Stimulated activated naive CD8-positive, alpha-beta T cell treated with anti-CD3 and anti-CD28 coated beads, Interleukin-15, amount 100 ng/mL, for 72 hours (primary cell): ENCODE results near the gene CACNA2D1.
"Not testable (repeated sequence)": the region's sequence is repeated elsewhere in the genome, so short reads cannot be mapped to it uniquely, and the experiment has no call there.

Source experiments
- ATAC-seq: fragments of 150-1000 bp; cut with Tn5 transposase; 2 replicates; pipeline ENCODE4 v1.10.0; 2021; ENCODE audit warnings: mild to moderate bottlenecking, moderate library complexity
- DNase-seq, 2 donors: peaks; one replicate each; pipeline ENCODE4 v3.0.0; 2021 to 2022
- H3K27ac Mint-ChIP-seq, 2 donors: one replicate each; pipeline ENCODE4 v1.8.0; 2022; ENCODE audit warnings: mild to moderate bottlenecking in 2 of 2, mixed read lengths in 2 of 2, moderate library complexity in 2 of 2
- H3K27me3 Mint-ChIP-seq: one replicate; pipeline ENCODE4 v1.8.0; 2022; ENCODE audit warnings: mixed read lengths
- H3K4me1 Mint-ChIP-seq: one replicate; pipeline ENCODE4 v1.8.0; 2022; ENCODE audit warnings: mild to moderate bottlenecking, mixed read lengths
- H3K4me3 Mint-ChIP-seq, 2 donors: one replicate each; pipeline ENCODE4 v1.8.0; 2022; ENCODE audit warnings: mild to moderate bottlenecking in 2 of 2, mixed read lengths in 2 of 2, moderate library complexity in 1 of 2
- H3K9me3 Mint-ChIP-seq, 2 donors: one replicate each; pipeline ENCODE4 v1.8.0; 2022; ENCODE audit warnings: mixed read lengths in 2 of 2

The CACNA2D1 gene

GRCh38 chr7:82443036-82443546 lies 486 bp downstream of the CACNA2D1 start:
- Mint-ChIP-seq H3K4me1 (peaks cover 11% of the 10 kb centered on the region), H3K27ac (peak overlapping the region in 1 of 2 donors; percentile 74), H3K27me3 (peaks cover 44% of the 10 kb centered on the region), H3K4me3 (peak overlapping the region; percentile 50 to 75), H3K9me3 (no peaks in the 10 kb centered on the region)
- peak; percentile 47 for ATAC-seq
- DNase-seq, result peak; percentile 8 to 10

- Mint-ChIP-seq H3K4me1 (peaks cover 11% of the 10 kb centered on the region), H3K27ac (no peak overlapping the region), H3K4me3 (peak overlapping the region; percentile 45 to 68), H3K27me3 (peaks cover 39% of the 10 kb centered on the region), H3K9me3 (no peaks in the 10 kb centered on the region)
- peak in 1 of 2 donors; percentile 0 for DNase-seq
- ATAC-seq, result no peak
Observed at GRCh38 chr7:82442492-82443035, 1.0 kb downstream of the CACNA2D1 start.

- no peak for ATAC-seq
- peak overlapping the region in 1 of 2 donors; percentile 45 for H3K4me3 Mint-ChIP-seq
- DNase-seq, result no peak
- H3K27me3 Mint-ChIP-seq, result peaks cover 36% of the 10 kb centered on the region
- no peak overlapping the region for H3K27ac Mint-ChIP-seq
- H3K4me1 Mint-ChIP-seq, result peaks cover 11% of the 10 kb centered on the region
- H3K9me3 Mint-ChIP-seq, result no peaks in the 10 kb centered on the region
Observed at GRCh38 chr7:82441669-82442478, 1.7 kb downstream of the CACNA2D1 start.

- peaks cover 18% of the 10 kb centered on the region for H3K27me3 Mint-ChIP-seq
- DNase-seq (no peak), ATAC-seq (no peak)
- H3K27ac Mint-ChIP-seq, result no peak overlapping the region
- no peak overlapping the region for H3K4me3 Mint-ChIP-seq
- H3K9me3 Mint-ChIP-seq, result no peaks in the 10 kb centered on the region
- peaks cover 5% of the 10 kb centered on the region for H3K4me1 Mint-ChIP-seq
Observed at GRCh38 chr7:82438521-82438920, 5.1 kb downstream of the CACNA2D1 start.

- H3K4me3 Mint-ChIP-seq, result no peak overlapping the region
- no peaks in the 10 kb centered on the region for H3K4me1 Mint-ChIP-seq
- ATAC-seq, result no peak
- H3K27me3 Mint-ChIP-seq, result no peaks in the 10 kb centered on the region
- no peak for DNase-seq
- H3K27ac Mint-ChIP-seq, result no peak overlapping the region
- no peaks in the 10 kb centered on the region for H3K9me3 Mint-ChIP-seq
Observed at GRCh38 chr7:82435769-82436168, 7.8 kb downstream of the CACNA2D1 start.

- H3K27ac Mint-ChIP-seq, result no peak overlapping the region
- DNase-seq, result no peak
- ATAC-seq, result no peak
- no peaks in the 10 kb centered on the region for H3K9me3 Mint-ChIP-seq
- no peaks in the 10 kb centered on the region for H3K4me1 Mint-ChIP-seq
- H3K27me3 Mint-ChIP-seq, result no peaks in the 10 kb centered on the region
- H3K4me3 Mint-ChIP-seq, result no peak overlapping the region
Observed at GRCh38 chr7:82434275-82435022, 9.1 kb downstream of the CACNA2D1 start.

- Mint-ChIP-seq H3K4me3 (no peak overlapping the region), H3K4me1 (no peaks in the 10 kb centered on the region), H3K9me3 (no peaks in the 10 kb centered on the region), H3K27ac (no peak overlapping the region), H3K27me3 (no peaks in the 10 kb centered on the region)
- ATAC-seq, result no peak
- DNase-seq, result no peak
Observed at GRCh38 chr7:82433507-82433906, 10.1 kb downstream of the CACNA2D1 start.

- not testable (repeated sequence) for DNase-seq, H3K27me3 Mint-ChIP-seq, H3K4me3 Mint-ChIP-seq
Observed at GRCh38 chr7:82432743-82433142, 10.8 kb downstream of the CACNA2D1 start.

GRCh38 chr7:82430500-82431465 lies 12.8 kb downstream of the CACNA2D1 start:
- no peak overlapping the region for H3K27ac Mint-ChIP-seq
- DNase-seq, result no peak
- H3K4me1 Mint-ChIP-seq, result no peaks in the 10 kb centered on the region
- no peaks in the 10 kb centered on the region for H3K27me3 Mint-ChIP-seq
- H3K4me3 Mint-ChIP-seq, result no peak overlapping the region
- ATAC-seq, result no peak
- no peaks in the 10 kb centered on the region for H3K9me3 Mint-ChIP-seq

More at GRCh38 chr7:82432743-82433142, 10.8 kb downstream of the CACNA2D1 start:
- not testable (repeated sequence) for H3K9me3 Mint-ChIP-seq, H3K27ac Mint-ChIP-seq, H3K4me1 Mint-ChIP-seq, ATAC-seq

- Mint-ChIP-seq H3K27me3 (no peaks in the 10 kb centered on the region), H3K4me3 (no peak overlapping the region), H3K27ac (no peak overlapping the region), H3K4me1 (no peaks in the 10 kb centered on the region), H3K9me3 (no peaks in the 10 kb centered on the region)
- no peak for ATAC-seq
- no peak for DNase-seq
Observed at GRCh38 chr7:82429408-82429807, 14.2 kb downstream of the CACNA2D1 start.

- H3K27ac Mint-ChIP-seq, result no peak overlapping the region
- H3K27me3 Mint-ChIP-seq, result no peaks in the 10 kb centered on the region
- no peak overlapping the region for H3K4me3 Mint-ChIP-seq
- ATAC-seq (no peak), DNase-seq (no peak)
- no peaks in the 10 kb centered on the region for H3K4me1 Mint-ChIP-seq
- H3K9me3 Mint-ChIP-seq, result no peaks in the 10 kb centered on the region
Observed at GRCh38 chr7:82428186-82428961, 15.2 kb downstream of the CACNA2D1 start.

GRCh38 chr7:82423446-82423845 lies 20.1 kb downstream of the CACNA2D1 start:
- Mint-ChIP-seq H3K27ac (no peak overlapping the region), H3K4me1 (no peaks in the 10 kb centered on the region), H3K9me3 (peaks cover 0 to under 1% of the 10 kb centered on the region in 2 donors), H3K4me3 (no peak overlapping the region), H3K27me3 (no peaks in the 10 kb centered on the region)
- ATAC-seq (no peak), DNase-seq (no peak)

GRCh38 chr7:82419200-82419599 lies 24.4 kb downstream of the CACNA2D1 start:
- Mint-ChIP-seq H3K4me3 (no peak overlapping the region), H3K27ac (no peak overlapping the region), H3K27me3 (no peaks in the 10 kb centered on the region), H3K9me3 (peaks cover 7 to 13% of the 10 kb centered on the region in 2 donors), H3K4me1 (no peaks in the 10 kb centered on the region)
- ATAC-seq (no peak), DNase-seq (no peak)

- Mint-ChIP-seq H3K27me3 (no peaks in the 10 kb centered on the region), H3K4me3 (no peak overlapping the region), H3K27ac (no peak overlapping the region), H3K4me1 (no peaks in the 10 kb centered on the region), H3K9me3 (peaks cover 7 to 13% of the 10 kb centered on the region in 2 donors)
- DNase-seq, result no peak
- no peak for ATAC-seq
Observed at GRCh38 chr7:82417898-82418297, 25.7 kb downstream of the CACNA2D1 start.
